Measurements from ENCODE around the gene KLHL22.

DNA sequence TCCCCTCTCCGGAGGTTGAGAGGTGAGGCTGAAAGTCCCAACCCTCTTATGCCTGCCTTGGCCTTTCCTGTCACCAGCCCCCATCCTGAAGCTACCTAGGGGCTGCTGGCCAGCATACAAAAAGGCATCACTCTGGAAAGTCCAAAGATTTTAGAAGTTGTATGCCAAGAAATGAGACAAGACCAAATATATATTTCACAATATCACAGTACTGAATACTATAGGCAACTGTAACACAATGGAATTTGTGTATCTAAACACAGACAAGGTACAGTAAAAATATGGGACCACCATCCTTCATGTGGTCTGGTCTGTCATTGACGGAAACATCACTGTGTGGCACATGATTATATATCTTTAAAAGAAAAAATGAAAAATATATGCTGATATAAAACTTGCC is 4.2 kb downstream of the KLHL22 start:
- TF ChIP-seq, protein P1, sequence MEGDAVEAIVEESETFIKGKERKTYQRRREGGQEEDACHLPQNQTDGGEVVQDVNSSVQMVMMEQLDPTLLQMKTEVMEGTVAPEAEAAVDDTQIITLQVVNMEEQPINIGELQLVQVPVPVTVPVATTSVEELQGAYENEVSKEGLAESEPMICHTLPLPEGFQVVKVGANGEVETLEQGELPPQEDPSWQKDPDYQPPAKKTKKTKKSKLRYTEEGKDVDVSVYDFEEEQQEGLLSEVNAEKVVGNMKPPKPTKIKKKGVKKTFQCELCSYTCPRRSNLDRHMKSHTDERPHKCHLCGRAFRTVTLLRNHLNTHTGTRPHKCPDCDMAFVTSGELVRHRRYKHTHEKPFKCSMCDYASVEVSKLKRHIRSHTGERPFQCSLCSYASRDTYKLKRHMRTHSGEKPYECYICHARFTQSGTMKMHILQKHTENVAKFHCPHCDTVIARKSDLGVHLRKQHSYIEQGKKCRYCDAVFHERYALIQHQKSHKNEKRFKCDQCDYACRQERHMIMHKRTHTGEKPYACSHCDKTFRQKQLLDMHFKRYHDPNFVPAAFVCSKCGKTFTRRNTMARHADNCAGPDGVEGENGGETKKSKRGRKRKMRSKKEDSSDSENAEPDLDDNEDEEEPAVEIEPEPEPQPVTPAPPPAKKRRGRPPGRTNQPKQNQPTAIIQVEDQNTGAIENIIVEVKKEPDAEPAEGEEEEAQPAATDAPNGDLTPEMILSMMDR (conservative IDR thresholded peaks at IDR 0.05; ENCODE audit: low read length) = no peak
- no peak for TF ChIP-seq EZH2phosphoT487 (IDR thresholded peaks at IDR 0.05; ENCODE audit: borderline replicate concordance)

Data from Loucy (cell line).